GF-D8 (cell line): ENCODE measurements around the gene RFPL2.
"Not testable (repeated sequence)": the region's sequence is repeated elsewhere in the genome, so short reads cannot be mapped to it uniquely, and the experiment has no call there.

ENCODE experiments used
- DNase-seq: peaks from one replicate; lab custom pipeline; 2025; lab: John Stamatoyannopoulos, UW

RFPL2 gene

DNA sequence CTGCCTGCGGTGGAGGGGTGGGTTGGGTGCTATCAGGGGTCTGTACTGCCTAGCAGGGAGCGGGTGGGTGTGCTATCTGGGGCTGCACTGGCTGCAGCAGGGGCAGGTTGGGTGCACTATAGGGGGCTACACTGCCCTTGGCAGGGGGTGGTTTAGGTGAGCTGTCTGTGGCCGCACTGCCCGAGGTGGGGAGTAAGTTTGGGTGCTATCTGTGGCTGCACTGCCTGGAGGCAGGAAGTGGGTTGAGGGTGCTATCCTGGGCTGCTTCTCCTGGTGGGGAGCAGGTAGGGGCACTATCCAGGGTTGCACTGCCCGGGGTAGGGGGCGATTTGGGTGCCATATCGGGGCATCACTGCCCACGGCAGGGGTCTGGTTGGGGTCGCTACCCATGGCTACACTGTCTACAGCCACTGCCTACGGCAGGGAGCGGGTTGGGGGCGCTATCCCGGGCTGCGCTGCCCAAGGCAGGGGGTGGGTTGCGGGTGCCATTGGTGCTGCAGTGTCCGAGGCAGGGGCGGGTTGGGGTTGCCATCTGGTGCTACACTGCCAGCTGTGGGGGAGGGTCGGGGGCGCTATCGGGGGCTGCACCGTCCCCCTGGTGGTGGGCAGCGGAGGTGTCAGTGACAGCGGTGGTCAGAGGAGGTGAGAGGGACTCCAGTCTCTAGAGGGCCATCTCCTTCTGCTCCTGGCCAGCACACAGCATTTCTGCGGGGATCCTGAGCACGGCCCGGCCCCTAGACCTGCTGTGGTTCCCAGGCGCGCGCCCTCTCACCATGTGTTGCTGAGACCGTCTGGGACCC, 1.3 kb upstream of the RFPL2 start:
- DNase-seq, result no peak

GRCh38 chr22:32204040-32204855, 625 bp downstream of the RFPL2 start:
- no peak for DNase-seq

GRCh38 chr22:32203181-32204039, 1.5 kb downstream of the RFPL2 start:
- no peak for DNase-seq

GRCh38 chr22:32202539-32203180, 2.2 kb downstream of the RFPL2 start:
- no peak for DNase-seq

GRCh38 chr22:32202161-32202538, 2.7 kb downstream of the RFPL2 start:
- no peak for DNase-seq

DNA sequence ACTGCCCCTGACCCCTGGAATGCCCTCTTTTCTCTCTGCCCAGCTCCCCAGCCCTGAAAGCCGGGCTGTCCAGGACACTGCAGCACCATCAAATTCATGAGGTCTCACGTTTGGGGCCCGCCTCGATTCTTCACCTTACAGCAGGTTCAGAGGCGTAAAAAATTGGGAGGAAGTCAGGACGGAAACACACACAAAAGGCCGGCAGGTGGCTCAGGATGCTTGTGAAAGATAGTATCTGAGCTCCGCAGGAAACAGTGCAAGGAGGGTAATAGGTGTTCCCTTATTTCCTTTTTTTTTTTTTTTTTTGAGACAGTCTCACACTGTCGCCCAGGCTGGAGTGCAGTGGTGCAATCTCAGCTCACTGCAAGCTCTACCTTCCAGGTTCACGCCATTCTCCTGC, 4.1 kb downstream of the RFPL2 start:
- no peak for DNase-seq

GRCh38 chr22:32199961-32200360, 4.9 kb downstream of the RFPL2 start:
- no peak for DNase-seq

- no peak for DNase-seq
Observed at GRCh38 chr22:32199341-32199740, 5.5 kb downstream of the RFPL2 start.

- not testable (repeated sequence) for DNase-seq
Observed at GRCh38 chr22:32197553-32198226, 7.2 kb downstream of the RFPL2 start.

DNA sequence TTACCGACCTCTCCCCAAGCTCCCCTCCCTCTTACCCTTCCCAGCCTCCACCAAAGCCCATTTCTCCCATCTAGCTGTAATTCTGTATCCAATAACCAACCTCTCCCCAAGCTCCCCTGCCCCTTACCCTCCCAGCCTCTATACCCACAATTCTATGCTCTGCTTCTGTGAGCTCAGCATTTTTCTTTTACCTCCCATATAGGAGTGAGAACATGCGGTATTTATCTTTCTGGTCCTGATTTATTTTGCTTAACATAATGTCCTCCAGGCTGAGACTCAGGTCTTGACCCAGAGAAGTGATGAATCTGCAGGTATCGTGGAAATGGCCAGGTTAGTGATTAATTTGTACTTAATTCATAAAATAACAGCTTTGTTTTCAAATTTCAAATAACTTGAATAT, 9.0 kb downstream of the RFPL2 start:
- DNase-seq, result not testable (repeated sequence)

GRCh38 chr22:32193346-32193745, 11.5 kb downstream of the RFPL2 start:
- DNase-seq, result not testable (repeated sequence)

GRCh38 chr22:32191021-32191420, 13.9 kb downstream of the RFPL2 start:
- not testable (repeated sequence) for DNase-seq

- no peak for DNase-seq
Observed at GRCh38 chr22:32185821-32186220, 19.1 kb downstream of the RFPL2 start.

DNA sequence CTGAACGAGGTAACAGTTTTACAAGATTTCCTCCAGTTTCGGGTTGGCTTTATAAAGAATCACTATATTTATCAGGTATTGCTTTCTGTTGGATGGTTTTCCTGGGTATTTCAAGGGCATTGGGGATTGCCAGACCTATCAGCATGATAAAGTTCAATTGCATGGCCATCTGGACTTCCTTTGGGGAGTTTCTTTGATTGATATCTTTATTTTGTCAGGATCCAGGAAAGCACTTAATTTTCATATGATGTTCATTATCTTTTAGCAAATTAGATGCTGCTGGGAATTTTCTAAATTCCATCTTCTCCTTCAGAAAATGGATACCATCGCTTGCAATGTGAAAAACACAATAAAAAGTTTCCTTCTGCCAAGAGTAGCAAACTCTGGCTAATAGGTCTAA, 21.2 kb downstream of the RFPL2 start:
- DNase-seq, result no peak

- no peak for DNase-seq
Observed at GRCh38 chr22:32181043-32181442, 23.8 kb downstream of the RFPL2 start.

- DNase-seq, result no peak
Observed at GRCh38 chr22:32177221-32177765, 27.6 kb downstream of the RFPL2 start.

DNA sequence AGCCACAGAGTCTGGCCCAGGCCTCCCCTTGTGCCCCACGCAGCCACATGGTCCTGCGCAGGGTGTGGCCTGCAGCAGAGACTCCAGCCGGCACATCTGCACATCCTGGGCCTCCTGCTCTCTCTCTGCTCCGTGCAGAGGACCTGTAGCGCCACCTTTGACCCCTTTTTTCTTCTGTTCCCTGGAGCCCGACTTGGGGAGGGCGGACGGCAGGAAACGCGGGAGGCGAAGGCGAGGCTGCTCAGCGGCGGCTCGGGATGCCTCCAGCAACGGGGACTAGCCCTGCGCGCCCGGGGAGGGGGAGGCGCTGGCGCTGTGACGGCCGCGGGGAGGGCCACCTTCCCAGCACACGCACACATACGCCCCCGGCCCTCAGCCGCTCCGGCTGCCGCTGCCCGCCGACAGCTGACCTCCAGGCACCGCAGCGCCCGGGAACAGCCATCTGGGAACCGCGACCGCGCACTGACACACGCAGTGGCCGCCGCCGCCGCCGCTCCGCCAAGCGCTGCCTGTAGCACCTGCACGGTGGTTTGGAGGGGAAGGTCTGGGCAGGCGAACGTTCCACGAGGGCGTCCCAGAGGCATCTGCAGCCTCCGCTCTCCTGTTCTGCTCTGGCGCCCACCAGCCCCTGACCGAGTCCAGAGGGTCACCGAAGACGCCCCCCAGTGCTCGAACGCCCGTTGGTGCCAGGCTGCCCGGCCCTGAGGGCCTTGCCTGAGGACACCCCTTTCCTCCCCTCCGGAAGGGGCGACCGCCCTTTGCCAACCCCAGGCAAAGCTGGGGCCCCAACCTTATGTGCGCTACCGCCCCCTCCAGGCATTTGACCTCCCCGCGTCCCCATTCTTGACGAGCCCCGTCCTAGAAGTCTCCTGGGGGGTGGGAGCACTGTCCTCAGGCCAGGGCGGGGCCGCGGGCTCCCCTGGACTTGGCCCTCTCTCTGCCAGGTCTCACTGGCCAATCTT, 28.9 kb downstream of the RFPL2 start:
- DNase-seq, result no peak

- no peak for DNase-seq
Observed at GRCh38 chr22:32175115-32175514, 29.8 kb downstream of the RFPL2 start.

GRCh38 chr22:32165681-32166080, 39.2 kb downstream of the RFPL2 start:
- no peak for DNase-seq
